OCI-M2 (cell line): ENCODE data around the gene ZNF296.

Experiments used
- DNase-seq: peaks from one replicate; lab custom pipeline; 2025; ENCODE audit not compliant: unreplicated experiment; lab: John Stamatoyannopoulos, UW

The ZNF296 gene

DNA sequence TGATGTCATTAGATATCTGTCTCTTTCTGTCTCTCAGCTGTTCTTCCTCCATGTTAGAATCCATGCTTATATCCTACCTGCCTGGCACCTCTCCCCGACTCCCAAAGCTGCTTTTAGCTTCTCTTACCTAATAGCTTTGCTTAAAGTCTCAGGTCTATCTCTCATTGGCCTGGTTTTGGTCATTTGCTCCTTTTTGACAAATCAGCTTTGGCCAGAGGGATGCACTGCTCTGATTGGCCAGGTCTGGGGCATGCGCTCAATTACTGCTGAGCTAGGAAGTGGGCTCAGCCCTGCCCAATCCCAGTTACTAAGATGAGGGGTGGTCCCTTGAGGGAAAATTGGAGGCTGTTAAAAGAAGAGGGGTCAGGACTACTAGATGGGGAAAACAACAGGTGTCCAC, 48.9 kb downstream of the ZNF296 start:
- DNase-seq: no peak

DNA sequence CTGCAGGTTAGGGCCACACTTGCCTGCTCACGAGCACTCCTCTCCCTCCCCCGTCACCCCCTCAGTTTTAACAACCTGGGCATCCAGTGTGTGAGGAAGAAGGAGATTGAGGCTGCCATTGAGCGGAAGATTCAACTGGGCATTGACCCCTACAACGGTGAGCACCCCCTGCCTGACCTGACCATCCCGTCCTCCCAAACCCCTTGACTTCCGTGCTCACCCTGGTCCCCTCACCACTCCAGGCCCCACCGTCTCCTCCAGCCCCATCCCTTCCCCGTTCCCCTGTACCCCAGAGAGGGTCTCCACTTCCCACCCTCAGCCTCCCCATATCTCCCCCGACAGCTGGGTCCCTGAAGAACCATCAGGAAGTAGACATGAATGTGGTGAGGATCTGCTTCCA, 51.0 kb downstream of the ZNF296 start:
- no peak for DNase-seq

GRCh38 chr19:45023048-45023447, 53.2 kb downstream of the ZNF296 start:
- DNase-seq: no peak

- no peak for DNase-seq
These were observed 54.3 kb downstream of the ZNF296 start for GRCh38 chr19:45021971-45022370.
